ENCODE data around the gene GSX2.

GSX2 gene

DNA sequence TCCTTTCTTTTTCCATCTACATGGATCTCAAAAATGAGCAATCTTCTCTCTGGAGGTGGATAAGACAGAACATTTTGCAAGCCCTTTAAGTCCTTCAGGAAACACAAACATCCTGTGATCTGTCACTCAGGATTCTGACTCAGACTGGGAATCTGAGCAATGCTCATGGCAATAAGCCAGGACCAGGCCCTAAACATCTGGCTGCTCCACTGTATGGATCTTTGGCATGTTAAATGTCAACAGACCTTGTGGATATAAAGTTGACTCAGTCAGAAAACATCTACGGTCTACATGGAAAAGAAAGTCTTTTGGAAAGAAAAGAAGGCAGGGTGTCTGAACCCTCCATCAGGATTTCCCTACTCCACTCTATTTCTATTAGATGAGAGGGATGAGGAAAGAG, 17.8 kb upstream of the GSX2 start:
- DNase-seq, result no peak

DNA sequence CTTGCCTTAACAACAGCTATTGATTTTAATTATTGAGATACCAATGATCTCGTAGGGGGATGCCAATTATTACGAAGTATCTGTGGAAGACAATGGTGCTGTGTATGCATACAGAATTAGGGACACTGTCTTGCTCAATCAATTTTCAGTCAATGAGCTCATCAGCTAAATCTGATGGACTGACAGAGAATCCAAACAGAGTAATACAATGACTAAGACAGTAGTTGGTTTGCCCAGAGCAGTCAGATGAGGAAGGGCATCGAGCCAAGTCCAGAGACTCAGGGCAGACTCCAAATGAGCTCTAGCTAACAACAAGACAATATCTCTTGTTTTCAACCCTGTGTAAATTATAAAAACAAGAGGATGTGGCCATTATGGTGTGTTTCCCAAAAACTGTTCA, 14.7 kb upstream of the GSX2 start:
- DNase-seq, result peak; percentile 55 to 66

DNA sequence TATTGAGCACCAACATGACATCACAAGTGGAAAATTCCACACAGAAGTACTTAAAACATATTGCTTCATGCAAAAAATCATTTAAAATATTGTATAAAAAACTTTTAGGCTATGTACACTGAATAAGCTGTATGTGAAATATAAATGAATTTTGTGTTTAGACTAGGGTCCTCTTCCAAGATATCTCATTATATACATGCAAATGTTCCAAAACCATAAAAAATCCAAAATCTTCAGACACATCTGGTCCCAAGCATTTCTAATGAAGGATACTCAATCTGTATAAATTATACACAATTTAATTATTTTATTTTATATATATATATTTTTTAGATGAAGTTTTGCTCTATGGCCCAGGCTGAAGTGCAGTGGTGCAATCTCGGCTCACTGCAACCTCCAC, 10.1 kb upstream of the GSX2 start:
- no peak for DNase-seq

DNA sequence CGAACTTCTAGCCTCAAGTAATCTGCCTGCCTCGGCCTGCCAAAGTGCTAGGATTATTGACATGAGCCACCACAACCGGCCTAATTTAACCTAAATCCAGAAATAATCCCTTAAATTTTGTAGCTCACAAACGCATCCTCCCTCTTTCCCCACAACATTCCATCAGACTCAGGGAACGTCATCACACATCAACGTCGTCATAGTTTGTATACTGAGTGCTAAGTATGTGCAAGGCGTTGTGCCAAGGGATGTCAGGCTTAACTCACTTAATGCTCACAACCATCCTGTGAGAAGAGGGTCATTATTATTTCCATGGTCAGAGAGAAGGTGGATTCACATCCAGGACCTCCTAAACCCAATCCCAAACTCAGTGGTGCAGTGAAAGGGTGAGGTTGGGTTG, 9.6 kb upstream of the GSX2 start:
- DNase-seq, result no peak

DNA sequence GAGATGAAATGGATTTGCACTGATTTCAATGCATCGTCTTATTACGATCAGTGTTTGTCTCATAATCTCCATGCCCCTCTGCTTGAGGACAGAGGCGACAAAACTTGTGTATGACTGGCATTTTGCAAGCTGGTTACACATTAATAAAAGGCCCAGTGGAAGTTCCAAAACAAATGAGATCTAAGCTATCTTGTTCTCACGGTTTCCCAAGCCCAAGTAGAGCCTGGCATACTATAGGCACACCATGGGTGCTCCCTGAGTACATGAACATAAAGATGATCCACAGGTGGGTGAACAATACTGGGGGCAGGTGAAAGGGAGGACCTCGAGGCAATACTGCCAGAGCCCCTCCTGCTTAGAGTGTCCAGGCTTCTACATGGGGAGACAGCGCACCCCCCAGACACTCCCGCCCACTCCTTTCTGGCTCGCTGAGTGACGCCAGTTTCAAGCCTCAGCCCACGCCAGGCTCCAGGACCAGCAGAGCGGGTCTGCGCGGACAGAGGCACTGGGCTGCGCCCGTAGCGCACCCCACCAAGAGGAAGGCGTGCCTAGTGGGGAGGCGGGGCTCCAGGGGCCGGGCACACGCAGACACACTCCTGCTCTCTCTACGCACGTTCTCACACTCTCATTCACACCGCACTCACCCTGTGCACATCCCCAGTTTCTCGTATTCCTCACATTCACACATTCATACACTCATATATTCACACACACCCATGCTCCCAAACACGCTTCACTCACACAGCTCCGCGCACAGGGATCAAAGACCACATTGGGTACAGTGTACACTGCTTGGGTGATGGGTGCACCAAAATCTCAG, 8.9 kb upstream of the GSX2 start:
- no peak for DNase-seq

DNA sequence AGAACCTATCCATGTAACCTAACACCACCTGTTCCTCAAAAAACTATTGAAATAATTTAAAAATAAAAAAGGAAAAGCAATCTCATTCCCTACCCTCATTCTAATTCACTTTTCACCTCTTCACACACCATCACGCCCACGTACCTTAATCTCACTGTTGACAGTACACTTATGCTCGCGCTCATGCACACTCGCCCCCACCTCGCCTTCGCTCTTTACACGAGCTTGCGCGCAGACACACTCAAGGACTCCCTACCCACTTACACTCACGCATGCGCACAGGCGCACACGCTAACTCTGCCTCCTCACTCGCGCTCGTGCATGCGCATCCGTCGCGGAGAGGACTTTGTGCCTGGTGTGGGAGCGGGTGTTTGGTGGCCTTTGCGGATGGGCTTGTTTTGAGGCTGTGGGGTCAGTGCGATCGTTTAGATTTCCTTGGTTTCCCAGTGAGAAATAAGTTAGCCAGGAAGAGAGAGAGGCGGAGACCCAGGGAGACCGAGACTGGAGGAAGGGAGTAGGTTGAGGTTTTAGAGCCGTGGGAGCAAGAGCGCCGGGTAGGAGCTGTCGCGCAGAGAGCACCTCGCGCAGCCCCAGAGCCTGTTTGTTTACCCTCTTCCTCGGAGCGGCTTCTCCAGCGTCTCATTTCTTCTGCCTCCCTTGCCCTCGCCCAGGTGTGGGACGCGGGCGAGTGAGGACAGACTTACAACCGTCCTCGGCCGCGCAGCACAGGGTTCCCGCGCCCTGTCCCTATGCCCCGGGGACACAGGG, 8.1 kb upstream of the GSX2 start:
- peak; percentile 39 to 48 for DNase-seq

DNA sequence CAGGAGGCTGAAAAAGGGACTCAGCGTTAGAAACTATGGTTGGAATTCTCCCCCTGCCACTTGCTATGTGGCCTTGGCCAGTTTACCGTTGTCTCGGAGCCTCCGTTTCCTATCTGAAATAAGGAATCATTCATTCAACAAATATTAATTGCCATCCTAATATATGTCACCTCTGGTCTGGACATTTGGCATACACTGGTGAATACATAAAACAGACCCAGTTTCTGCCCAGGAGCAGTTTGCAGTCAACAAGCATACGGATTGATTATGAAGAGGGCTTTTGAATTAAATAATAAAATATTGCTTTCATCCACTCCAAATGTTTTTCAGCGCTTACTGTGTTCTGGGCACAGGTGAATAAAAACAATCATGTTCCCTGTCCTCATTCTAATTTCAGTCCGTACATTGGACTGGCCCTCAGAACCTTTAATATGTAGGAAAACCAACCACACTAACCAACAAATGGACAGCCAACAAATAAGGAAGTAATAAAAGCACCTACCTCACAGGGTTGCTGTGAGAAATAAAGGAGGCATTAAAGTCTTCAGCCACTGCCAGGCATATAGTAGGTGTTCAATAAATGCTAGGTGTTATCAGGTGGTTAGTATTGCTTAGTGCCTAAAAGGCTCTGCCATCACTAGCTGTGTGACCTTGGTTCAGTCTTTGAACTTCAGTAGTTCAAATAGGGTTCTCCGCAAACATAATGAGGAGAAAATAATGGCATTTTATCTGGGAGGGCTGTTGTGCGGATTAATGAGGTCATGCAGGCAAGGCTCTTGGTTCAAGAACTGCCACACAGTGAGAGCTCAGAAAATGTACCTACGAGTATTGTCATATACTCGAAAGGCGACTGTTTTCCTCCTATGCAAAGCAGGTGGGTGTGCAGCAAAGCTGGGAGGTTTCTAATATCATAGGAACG, 7.3 kb upstream of the GSX2 start:
- no peak for DNase-seq

DNA sequence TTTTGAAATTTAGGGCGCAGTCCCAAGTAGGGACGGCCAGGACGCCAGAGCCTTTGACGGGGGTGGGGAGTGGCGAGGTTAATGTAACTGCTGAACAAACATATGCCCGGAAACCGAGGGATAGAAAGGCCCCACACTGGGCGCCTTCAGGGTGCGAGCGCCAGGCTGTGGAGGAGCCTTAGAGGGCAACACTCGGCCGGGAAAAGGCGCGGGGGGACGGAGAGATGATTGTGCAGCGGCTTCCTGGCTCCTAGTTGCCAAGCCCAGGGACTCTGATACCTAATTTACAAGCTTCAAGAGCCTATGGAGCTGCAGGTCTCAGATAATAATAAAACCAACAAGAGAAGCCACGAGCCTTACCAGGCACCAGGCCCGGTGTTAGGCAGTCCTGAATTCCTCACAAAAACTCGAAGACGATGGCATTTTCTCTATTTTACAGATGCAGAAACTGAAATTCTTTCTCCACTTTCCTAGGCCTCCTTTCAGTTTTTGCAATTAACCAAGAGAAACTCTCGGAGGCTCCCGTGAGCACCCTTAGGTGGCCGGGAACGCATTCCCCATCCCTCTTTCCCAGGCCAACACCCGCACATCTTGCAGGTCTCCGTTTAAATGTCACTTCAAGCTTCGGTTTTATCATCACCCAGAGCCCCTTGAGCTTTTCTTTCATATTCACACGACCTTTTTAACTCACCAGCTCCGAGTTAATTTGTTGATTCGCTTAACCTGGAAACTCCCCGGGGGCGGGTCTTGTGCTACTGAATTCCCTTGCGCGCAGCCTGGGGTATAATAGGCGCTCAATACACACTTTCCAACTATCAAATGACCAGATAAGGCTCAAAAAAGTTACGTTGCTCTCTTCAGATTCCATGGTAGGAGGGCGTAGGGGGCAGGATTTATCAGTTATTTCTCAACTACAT, 6.4 kb upstream of the GSX2 start:
- no peak for DNase-seq

DNA sequence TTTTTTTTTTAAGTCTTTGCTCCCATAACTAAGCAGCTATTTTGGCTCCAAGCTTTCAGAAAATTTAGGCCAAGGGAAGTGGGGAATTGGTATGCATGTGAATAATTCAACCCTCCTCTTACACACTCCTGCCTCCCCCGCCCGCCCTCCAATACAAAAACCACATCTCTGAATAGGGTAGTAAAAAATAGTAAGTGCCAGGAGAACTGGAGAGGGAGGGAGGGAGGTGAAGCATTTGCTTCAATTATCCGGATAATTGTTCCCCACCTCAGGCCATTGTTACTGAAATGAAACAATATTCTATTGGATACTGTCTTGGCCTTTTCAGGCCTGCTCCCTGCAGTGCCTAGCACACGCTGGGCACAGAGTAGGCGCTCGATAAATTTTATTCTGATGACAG, 5.5 kb upstream of the GSX2 start:
- DNase-seq, result no peak

DNA sequence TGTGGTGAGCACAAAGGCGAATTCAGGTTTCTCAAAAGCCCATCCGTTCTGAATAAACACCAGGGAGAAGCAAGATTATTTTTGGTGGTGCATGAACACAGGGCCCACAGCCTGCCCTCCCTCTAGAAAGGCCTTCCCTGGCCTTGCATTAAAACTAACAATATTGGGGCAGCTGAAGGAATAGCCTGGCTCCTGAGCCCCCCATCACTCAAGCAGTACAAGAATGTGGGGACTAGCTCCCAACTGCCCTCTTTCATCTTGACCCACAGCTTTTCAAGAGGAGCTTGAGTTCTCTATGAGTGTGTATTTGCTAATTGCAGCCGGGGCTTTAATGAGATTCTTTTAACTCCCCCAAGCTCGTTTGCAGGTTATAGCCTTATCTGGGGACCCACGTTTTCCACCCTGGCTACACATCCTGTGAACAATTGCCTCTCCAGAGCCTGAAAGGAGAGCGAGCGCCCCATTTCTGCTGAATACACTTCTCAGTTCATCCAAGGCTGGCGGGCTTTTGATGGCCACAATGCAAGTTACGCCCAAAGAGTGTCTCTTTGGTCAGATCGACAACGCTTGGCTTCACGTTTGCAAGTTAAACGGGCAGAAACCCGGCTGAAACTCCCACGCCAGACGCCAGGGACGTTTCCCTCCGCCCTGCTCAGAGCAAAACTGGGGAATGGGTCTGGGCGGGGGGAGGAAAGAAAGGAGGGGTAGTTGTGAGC, 4.7 kb upstream of the GSX2 start:
- DNase-seq, result no peak

DNA sequence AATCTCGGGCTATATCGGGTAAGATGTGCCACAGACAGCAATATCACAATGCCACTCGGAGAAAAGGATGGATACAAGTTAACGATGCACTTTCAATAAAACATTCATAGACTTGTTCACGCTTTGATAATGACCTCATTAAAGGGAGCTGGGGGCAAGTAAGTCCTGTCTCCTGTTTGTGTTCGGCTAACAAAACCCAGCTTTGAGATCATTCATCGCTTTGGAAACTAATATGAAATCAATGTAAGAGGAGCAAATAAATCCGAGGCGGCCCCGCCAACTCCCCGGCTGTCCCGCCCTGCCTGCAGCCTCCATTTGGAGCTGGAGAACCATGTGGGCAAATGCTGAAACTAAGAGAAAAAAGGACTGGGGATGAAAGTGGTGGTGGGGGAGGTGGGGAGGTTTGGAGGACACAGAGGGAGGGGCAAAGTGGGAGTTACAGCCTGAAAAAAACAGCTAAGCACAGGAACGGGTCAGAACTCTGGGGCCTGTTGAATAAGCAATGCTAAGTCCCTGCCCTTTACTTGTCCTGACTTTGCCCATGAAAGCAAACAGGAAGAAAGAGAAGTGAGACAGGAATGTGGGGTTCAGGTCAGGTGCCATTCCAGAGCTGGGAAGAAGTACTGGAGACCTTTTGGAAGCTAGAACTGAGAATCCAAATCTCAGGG, 3.5 kb upstream of the GSX2 start:
- no peak for DNase-seq

DNA sequence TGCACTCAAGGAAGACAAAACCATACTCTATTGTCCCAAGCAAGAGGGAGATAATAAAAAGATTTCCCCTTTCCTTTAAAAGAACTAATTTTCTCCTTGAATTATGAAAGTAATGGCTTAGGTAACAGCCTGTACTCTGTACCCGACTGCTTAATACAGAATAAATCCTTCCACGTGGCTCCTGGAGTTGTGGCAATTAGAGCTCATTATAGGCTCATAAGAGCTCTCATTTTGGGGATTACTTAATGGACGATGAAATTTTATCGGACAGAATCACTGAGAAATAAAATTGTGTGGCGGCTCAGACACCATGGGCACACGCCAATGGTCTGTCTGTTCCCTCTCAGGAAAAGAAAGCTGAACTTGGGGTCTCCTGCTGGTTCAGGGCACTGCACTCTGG, 2.8 kb upstream of the GSX2 start:
- DNase-seq, result no peak

DNA sequence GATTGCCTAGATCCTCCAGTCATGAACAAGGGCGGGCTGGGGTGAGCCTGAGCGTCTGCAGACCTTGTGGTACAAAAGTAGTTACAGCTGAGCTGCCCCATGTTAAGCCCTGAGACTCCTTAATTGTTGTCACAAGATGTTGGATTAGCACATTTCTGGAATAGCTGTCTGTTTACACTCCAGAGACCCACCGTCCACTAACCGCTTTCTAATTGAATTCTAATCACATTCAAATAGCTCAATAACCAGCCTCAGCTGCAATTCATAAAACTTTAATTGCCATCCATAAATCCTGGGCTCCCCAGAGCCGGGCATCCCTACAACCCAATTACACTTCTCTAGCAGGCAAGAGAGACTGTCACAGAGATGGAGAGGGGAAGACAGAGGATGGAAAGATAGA, 1.6 kb upstream of the GSX2 start:
- no peak for DNase-seq

DNA sequence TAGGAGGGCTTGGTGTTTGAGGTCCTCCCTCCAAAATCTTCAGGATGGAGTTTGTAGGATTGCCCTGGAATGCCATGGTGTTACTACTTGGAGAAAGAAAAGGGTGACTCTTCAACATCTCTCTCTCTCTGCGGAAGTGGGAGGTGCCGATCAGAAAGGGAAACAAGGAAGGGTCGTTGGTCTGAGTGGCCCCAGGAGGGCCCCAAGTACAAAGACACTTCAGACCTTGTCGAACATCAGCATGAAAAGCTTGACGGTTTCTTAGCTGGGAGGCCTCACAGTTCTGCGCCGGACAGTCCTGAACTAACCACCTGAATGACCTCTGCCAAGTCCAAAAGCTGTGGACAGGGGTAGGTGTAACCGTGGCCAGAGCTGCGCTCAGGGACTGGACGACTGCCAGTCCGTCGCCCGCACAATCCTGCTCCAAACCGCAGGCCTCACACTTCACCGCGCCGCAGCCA, 646 bp upstream of the GSX2 start:
- no peak for DNase-seq

DNA sequence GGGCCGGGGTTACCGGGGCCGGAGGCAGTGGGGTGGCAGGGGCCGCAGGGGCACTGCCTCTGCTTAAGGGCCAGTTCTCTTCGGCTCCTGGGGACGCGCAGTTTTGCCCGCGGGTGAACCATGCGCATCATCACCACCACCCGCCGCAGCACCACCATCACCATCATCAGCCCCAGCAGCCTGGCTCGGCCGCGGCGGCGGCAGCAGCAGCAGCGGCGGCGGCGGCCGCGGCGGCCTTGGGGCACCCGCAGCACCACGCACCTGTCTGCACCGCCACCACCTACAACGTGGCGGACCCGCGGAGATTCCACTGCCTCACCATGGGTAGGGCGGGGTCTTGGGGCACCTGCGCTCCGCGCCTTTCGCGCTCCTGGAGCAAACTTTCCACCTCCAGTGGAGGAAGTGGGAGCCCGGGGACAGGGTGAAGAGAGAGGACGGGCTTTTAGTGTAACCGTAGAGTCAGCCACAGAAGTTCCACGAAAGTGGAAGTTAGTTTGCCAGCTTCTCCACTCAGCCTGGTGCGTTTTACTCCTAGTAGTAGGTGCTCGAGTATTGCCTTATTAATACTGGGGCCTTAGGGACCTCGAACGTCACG, 729 bp downstream of the GSX2 start:
- DNase-seq, result no peak

DNA sequence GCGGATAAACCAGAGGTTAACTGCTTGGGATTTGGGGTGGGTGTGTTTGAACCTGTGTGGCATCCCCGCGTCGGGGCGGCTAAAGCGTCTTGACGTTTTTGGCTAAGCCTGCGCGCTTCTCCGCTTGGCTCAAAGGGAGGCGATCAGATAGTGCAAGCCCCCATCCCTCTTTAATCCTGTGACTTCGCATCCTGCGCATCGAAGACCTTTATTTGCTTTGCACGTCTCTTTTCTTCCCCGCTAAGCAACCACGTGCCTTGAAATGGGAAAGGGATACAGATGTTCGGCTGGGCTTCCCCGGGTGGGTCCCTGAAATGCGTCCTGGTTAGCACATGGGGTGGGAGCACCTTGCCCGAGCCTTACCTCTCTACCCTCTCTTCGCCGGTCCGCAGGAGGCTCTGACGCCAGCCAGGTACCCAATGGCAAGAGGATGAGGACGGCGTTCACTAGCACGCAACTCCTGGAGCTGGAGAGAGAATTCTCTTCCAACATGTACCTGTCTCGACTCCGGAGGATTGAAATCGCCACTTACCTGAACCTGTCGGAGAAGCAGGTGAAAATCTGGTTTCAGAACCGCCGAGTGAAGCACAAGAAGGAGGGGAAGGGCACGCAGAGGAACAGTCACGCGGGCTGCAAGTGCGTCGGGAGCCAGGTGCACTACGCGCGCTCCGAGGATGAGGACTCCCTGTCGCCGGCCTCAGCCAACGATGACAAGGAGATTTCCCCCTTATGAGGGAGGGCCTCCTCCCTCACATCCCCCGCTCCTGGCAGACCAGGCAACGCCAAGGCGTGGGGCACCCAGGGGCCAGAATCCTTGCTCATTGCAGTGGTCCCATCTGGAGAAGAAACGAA, 1.5 kb downstream of the GSX2 start:
- no peak for DNase-seq

DNA sequence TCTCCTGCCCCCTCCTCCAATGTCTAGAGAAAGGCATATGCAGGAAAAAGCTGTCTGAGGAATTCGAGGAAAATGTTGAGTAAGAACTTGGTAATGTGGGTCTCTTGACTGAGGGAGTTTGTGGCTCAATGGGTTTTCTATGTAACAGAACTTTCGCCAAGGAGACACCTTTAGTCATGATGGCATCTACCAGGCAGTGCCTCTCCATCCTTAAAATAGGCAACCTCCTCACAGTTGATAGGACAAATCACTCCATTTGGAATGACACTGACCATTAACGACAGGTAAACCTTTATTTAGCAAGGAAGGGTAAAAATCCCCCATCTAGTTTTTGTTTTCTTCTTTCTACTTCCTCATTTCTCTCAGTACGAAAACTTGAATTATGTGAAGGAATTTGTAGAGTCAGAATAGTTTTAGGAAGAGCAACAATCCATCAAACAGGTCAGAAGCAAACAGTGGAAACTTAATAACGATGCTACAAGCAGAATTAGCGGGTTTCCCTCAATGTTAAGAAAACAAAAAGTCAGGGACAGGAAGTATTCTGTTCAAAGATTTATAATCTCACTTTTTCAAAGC, 2.7 kb downstream of the GSX2 start:
- DNase-seq, result no peak

DNA sequence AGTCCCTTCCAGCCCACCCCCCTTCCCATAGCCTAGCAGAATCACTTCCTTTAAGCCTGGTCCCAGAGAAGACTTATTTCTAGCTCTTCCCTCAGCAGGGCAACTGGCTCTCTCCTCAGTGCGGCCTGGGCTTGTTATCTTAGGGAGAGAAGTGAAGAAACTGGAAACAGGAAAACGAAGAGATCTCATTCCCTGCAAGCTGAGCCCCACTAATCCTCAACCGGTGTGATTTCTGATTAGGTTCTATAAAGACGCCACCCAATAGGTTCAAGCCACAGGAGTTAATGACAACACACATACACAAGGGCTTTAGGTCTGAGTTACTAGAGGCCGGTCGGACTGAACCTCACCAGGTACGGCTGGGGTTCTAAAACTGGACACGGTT, 3.2 kb downstream of the GSX2 start:
- no peak for DNase-seq

DNA sequence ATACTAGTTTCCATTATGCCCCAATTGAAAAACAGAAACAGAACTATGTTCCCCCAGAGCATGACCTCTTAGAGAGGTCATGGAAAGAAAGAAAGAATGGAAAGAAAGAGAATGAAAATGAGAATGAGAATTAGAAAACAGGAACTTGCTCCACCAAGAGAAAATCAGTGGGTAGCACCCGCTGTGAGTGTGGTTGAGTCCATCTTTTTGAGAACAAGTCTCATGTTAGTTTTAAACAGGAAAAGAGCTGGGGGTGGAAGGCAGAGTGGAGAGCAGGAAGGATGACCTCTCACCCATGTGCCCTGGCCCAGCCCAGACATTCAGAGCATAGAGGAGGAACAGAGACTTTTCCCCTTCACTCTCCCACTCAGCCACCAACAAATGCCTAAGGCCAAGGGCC, 4.9 kb downstream of the GSX2 start:
- DNase-seq, result no peak
